ENCODE data around the gene GCKR.

DNA sequence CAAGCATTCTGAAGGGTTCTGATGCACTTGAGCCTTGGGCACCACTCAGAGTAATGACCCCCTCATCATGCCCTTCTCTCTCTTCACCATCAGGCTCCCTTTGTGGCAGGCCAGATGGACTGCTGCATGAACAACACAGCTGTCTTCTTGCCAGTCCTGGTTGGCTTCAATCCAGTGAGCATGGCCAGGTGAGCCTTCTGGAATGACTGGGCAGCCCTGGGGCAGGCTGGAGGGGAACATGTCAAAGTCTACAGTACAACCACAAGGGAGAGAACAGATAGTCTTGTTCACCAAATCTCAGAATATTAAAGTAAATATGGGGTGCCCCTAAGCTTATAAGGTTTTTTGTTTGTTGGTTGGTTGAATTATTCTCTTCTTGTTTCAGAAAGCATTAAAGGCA is 4.4 kb downstream of the GCKR start:
- TF ChIP-seq, protein P1, sequence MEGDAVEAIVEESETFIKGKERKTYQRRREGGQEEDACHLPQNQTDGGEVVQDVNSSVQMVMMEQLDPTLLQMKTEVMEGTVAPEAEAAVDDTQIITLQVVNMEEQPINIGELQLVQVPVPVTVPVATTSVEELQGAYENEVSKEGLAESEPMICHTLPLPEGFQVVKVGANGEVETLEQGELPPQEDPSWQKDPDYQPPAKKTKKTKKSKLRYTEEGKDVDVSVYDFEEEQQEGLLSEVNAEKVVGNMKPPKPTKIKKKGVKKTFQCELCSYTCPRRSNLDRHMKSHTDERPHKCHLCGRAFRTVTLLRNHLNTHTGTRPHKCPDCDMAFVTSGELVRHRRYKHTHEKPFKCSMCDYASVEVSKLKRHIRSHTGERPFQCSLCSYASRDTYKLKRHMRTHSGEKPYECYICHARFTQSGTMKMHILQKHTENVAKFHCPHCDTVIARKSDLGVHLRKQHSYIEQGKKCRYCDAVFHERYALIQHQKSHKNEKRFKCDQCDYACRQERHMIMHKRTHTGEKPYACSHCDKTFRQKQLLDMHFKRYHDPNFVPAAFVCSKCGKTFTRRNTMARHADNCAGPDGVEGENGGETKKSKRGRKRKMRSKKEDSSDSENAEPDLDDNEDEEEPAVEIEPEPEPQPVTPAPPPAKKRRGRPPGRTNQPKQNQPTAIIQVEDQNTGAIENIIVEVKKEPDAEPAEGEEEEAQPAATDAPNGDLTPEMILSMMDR (IDR thresholded peaks at IDR 0.05 in 2 of 3, conservative IDR thresholded peaks at IDR 0.05 in 1 of 3; ENCODE audit: borderline replicate concordance in 1 of 3, insufficient read depth in 1 of 3, low read depth in 2 of 3, low read length in 2 of 3): no peak
- no peak for TF ChIP-seq POLR2A (IDR thresholded peaks at IDR 0.05; ENCODE audit: borderline replicate concordance, extremely low read depth, insufficient read depth, insufficient read length)
- TF ChIP-seq EZH2 (IDR thresholded peaks at IDR 0.05): no peak
- no peak for TF ChIP-seq JUND (IDR thresholded peaks at IDR 0.05)
- TF ChIP-seq, protein P2, sequence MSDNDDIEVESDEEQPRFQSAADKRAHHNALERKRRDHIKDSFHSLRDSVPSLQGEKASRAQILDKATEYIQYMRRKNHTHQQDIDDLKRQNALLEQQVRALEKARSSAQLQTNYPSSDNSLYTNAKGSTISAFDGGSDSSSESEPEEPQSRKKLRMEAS (IDR thresholded peaks at IDR 0.05): no peak

Measured in HCT116 (cell line).